OCI-LY7 (cell line): ENCODE results near the gene FBXW11.

Source experiments
- CTCF ChIP-seq: fragments of 200-600 bp; sonication (generic); conservative IDR thresholded peaks from 2 replicates; pipeline ENCODE4 v1.5.1; 2014; ENCODE audit warnings: mild to moderate bottlenecking, antibody characterized with exemption, low read length, moderate library complexity, mixed read lengths
- EZH2phosphoT487 ChIP-seq: fragments of 200-600 bp; sonication (generic); IDR thresholded peaks from 2 replicates; pipeline ENCODE4 v1.6.1; 2018; ENCODE audit warnings: low read depth, borderline replicate concordance, mild to moderate bottlenecking, mixed run types, antibody characterized with exemption, low read length, moderate library complexity, mixed read lengths

GRCh38 chr5:171895081-171895480 lies 111.4 kb downstream of the FBXW11 start:
- TF ChIP-seq CTCF (no peak), EZH2phosphoT487 (no peak)
